Liver (tissue), 9 donors: ENCODE results near the gene TMEM232. TPM values are rescaled to one million over a fixed set of nuclear protein-coding genes. Genes with fewer than 3 reads are reported as not detected.

ENCODE experiments used
- DNase-seq: peaks from one replicate; pipeline ENCODE4 v3.0.0-alpha.2; 2017; ENCODE audit warnings: low spot score
- H3K27ac ChIP-seq, 2 donors: one replicate each; pipeline ENCODE4 v1.7.0; 2013; ENCODE audit warnings: inconsistent platforms in 2 of 2, low read length in 2 of 2, control low read depth in 1 of 2, low read depth in 1 of 2, mild to moderate bottlenecking in 1 of 2
- H3K27me3 ChIP-seq, 4 donors: one replicate each; pipeline versions ENCODE4 v1.6.1 to v1.7.0; 2013; ENCODE audit warnings: low read length in 3 of 4, inconsistent platforms in 1 of 4, mild to moderate bottlenecking in 1 of 4, moderate library complexity in 1 of 4; ENCODE audit not compliant: control insufficient read depth in 4 of 4, insufficient read depth in 4 of 4
- H3K36me3 ChIP-seq, 4 donors: one replicate each; pipeline versions ENCODE4 v1.6.1 to v1.7.0; 2013; ENCODE audit warnings: low read length in 3 of 4, mild to moderate bottlenecking in 3 of 4, low read depth in 1 of 4, moderate library complexity in 1 of 4; ENCODE audit not compliant: control insufficient read depth in 4 of 4, insufficient read depth in 3 of 4
- H3K4me1 ChIP-seq, 4 donors: one replicate each; pipeline versions ENCODE4 v1.6.1 to v1.7.0; 2013; ENCODE audit warnings: low read length in 3 of 4, mild to moderate bottlenecking in 3 of 4, moderate library complexity in 1 of 4; ENCODE audit not compliant: control insufficient read depth in 4 of 4, insufficient read depth in 4 of 4
- H3K4me3 ChIP-seq, 3 donors: one replicate each; pipeline versions ENCODE4 v1.6.1 to v1.7.0; 2013; ENCODE audit warnings: low read length in 3 of 3, control low read depth in 1 of 3, low read depth in 1 of 3, mild to moderate bottlenecking in 1 of 3
- H3K9ac ChIP-seq, 2 donors: one replicate each; pipeline ENCODE4 v1.7.0; 2013; ENCODE audit warnings: low read length in 2 of 2, mild to moderate bottlenecking in 2 of 2, moderate library complexity in 2 of 2, control low read depth in 1 of 2, low read depth in 1 of 2
- H3K9me3 ChIP-seq, 4 donors: one replicate each; pipeline versions ENCODE4 v1.6.1 to v1.7.0; 2013; ENCODE audit warnings: low read length in 3 of 4; ENCODE audit not compliant: control insufficient read depth in 4 of 4
- EGR1 ChIP-seq, 2 donors: IDR thresholded peaks; 2 replicates each; pipeline ENCODE4 v1.6.1; 2016 to 2018; ENCODE audit warnings: antibody characterized with exemption in 2 of 2, low read depth in 2 of 2
- FOXA1 ChIP-seq: IDR thresholded peaks from 2 replicates; pipeline ENCODE4 v1.6.1; 2016; ENCODE audit warnings: antibody characterized with exemption
- FOXA2 ChIP-seq: IDR thresholded peaks from 2 replicates; pipeline ENCODE4 v1.6.1; 2016; ENCODE audit warnings: antibody characterized with exemption
- GABPA ChIP-seq, 2 donors: IDR thresholded peaks in 1 of 2; conservative IDR thresholded peaks in 1 of 2; 2 replicates each; pipeline ENCODE4 v1.6.1; 2016; ENCODE audit warnings: antibody characterized with exemption in 2 of 2, mild to moderate bottlenecking in 1 of 2, moderate library complexity in 1 of 2
- HNF4A ChIP-seq, 2 donors: conservative IDR thresholded peaks; 2 replicates each; pipeline ENCODE4 v1.6.1; 2016; ENCODE audit warnings: antibody characterized with exemption in 2 of 2, mild to moderate bottlenecking in 2 of 2
- HNF4G ChIP-seq: IDR thresholded peaks from 2 replicates; pipeline ENCODE4 v1.6.1; 2016; ENCODE audit warnings: antibody characterized with exemption
- JUND ChIP-seq, 2 donors: IDR thresholded peaks; 2 replicates each; pipeline ENCODE4 v1.6.1; 2016; ENCODE audit warnings: antibody characterized with exemption in 2 of 2
- NR2F2 ChIP-seq: IDR thresholded peaks from 2 replicates; pipeline ENCODE4 v1.6.1; 2016; ENCODE audit warnings: antibody characterized with exemption
- RAD21 ChIP-seq, 2 donors: IDR thresholded peaks; 2 replicates each; pipeline ENCODE4 v1.6.1; 2016; ENCODE audit warnings: antibody characterized with exemption in 2 of 2, mild to moderate bottlenecking in 2 of 2
- RXRA ChIP-seq, 2 donors: IDR thresholded peaks; 2 replicates each; pipeline ENCODE4 v1.6.1; 2017 to 2018; ENCODE audit warnings: antibody characterized with exemption in 2 of 2, mild to moderate bottlenecking in 1 of 2
- SP1 ChIP-seq: IDR thresholded peaks from 2 replicates; pipeline ENCODE4 v1.6.1; 2018; ENCODE audit warnings: antibody characterized with exemption, mild to moderate bottlenecking
- TAF1 ChIP-seq: conservative IDR thresholded peaks from 2 replicates; pipeline ENCODE4 v1.6.1; 2016; ENCODE audit warnings: antibody characterized with exemption, mild to moderate bottlenecking
- YY1 ChIP-seq: IDR thresholded peaks from 2 replicates; pipeline ENCODE4 v1.6.1; 2016; ENCODE audit warnings: antibody characterized with exemption, mild to moderate bottlenecking
- WGBS: extraction: QIAGEN DNeasy Blood & Tissue Kit; methylation state at CpG from one replicate; pipeline ENCODE4 v1.1.7; 2013; 5-methylcytosine and 5-hydroxymethylcytosine counted together
- polyA plus RNA-seq, 2 donors: library from polyadenylated mRNA; stranded (reverse) in 1 of 2; unstranded in 1 of 2; fragments of 200-250 nt in 1 of 2; fragments of >200 nt in 1 of 2; fragmentation: Nextera tagmentation in 1 of 2; extraction: Ambion mirVana in 1 of 2; gene quantifications; one replicate each; pipeline versions ENCODE4 v1.2.1 to v1.2.3, GENCODE V29; 2013 to 2015
- total RNA-seq, 2 donors: library from RNA; depleted of rRNA; stranded (reverse); fragments of >200 nt; gene quantifications; one replicate each; pipeline ENCODE4 v1.2.3, GENCODE V29; 2014
- TF ChIP-seq, protein P1 (sequence below): IDR thresholded peaks from 2 replicates; pipeline ENCODE4 v1.6.1; 2016; ENCODE audit warnings: antibody characterized with exemption
- TF ChIP-seq, protein P2 (sequence below): IDR thresholded peaks from 2 replicates; pipeline ENCODE4 v1.6.1; 2016; ENCODE audit warnings: antibody characterized with exemption
- TF ChIP-seq, protein P3 (sequence below): fragments of 150-350 bp; IDR thresholded peaks from 2 replicates; pipeline ENCODE4 v1.5.1; 2017; ENCODE audit warnings: improper control_type of control experiment, low read depth, low read length; ENCODE audit not compliant: missing input control
- TF ChIP-seq, protein P4 (sequence below): IDR thresholded peaks from 2 replicates; pipeline ENCODE4 v1.6.1; 2016; ENCODE audit warnings: antibody characterized with exemption
- TF ChIP-seq, protein P5 (sequence below): IDR thresholded peaks from 2 replicates; pipeline ENCODE4 v1.6.1; 2016; ENCODE audit warnings: antibody characterized with exemption, mild to moderate bottlenecking
- donor health status: healthy.
- donor health status: healthy.
- donor health status: healthy.
- donor health status: healthy.
- donor health status: healthy.

TMEM232 gene
- total and polyA plus RNA-seq, 4 donors, result 0.39 to 2.5 (median 1.0) TPM

DNA sequence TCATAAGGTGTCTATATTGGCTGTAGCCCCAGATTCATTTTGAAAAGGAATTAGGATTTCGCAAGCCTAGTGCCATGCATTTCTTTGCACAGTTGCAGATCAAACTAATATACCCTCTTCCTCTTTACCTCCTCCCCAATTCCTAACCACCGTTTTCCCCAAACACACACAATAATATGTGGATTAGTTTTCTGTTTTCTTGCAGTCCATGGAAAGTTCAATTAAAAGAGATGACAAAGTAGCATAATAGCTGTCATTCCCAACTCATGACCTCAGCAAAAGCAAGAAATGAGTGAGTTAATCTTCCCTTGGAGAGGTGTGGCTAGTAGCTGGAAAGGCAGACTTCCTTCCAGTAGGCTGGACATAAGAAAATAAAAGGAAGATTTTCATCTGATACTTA is 349.1 kb downstream of the TMEM232 start:
- Histone ChIP-seq H3K4me1 (no peaks in the 10 kb centered on the region), H3K4me3 (no peak overlapping the region), H3K27me3 (no peaks in the 10 kb centered on the region), H3K9me3 (no peaks in the 10 kb centered on the region), H3K27ac (no peak overlapping the region), H3K36me3 (no peaks in the 10 kb centered on the region), H3K9ac (no peak overlapping the region)
- DNase-seq, result no peak
- 74% methylated on average over 2 of the region's 2 CpGs for WGBS
- TF ChIP-seq FOXA1 (no peak), GABPA (IDR thresholded peaks at IDR 0.05 in 1 of 2, conservative IDR thresholded peaks at IDR 0.05 in 1 of 2) (no peak), YY1 (no peak)
- TF ChIP-seq, protein P1, sequence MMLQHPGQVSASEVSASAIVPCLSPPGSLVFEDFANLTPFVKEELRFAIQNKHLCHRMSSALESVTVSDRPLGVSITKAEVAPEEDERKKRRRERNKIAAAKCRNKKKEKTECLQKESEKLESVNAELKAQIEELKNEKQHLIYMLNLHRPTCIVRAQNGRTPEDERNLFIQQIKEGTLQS, result no peak

DNA sequence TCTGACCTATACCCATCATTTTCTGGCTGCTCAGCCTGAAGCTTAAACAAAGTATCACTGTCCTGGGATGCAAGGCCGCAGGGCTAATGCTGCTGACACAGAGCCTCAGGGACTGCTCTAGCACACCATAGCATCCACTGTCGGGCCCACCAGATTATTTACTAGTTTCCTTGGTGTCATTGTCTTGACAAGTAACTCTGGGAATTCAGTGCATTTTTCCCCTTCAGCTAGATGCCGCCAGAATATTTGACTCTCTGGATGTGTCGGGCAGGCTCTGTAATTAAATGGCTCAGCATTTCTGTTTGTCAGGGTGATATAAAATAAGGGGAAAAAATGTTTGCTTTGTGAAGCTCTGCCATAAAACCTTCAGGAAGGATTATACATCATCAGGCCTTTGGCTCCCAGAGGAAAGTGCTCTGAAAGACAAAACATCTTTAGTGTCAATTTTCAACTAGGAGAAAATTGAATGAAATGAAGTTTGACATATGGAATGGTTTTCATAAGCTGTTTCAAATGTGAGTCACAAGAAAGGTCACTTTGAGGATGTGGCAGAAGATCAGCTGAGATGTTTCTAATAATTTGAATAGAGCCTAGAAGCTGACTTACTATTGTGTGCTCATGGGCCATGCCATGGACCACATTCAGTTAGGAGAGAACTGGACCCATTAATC is 350.1 kb downstream of the TMEM232 start:
- no peak for DNase-seq
- no peaks in the 10 kb centered on the region for H3K9me3 ChIP-seq
- H3K27ac ChIP-seq, result no peak overlapping the region
- H3K4me1 ChIP-seq, result no peaks in the 10 kb centered on the region
- H3K36me3 ChIP-seq, result no peaks in the 10 kb centered on the region
- WGBS, result 84% methylated on average over 4 of the region's 4 CpGs
- H3K27me3 ChIP-seq, result no peaks in the 10 kb centered on the region
- TF ChIP-seq FOXA1 (no peak), NR2F2 (no peak), GABPA (IDR thresholded peaks at IDR 0.05 in 1 of 2, conservative IDR thresholded peaks at IDR 0.05 in 1 of 2) (no peak), FOXA2 (no peak), SP1 (no peak), RXRA (IDR thresholded peaks at IDR 0.05) (no peak), EGR1 (IDR thresholded peaks at IDR 0.05; ENCODE audit: low read depth in 2 of 2) (no peak), TAF1 (no peak), RAD21 (IDR thresholded peaks at IDR 0.05) (no peak), HNF4G (no peak), JUND (IDR thresholded peaks at IDR 0.05) (no peak), HNF4A (conservative IDR thresholded peaks at IDR 0.05) (no peak), YY1 (no peak)
- TF ChIP-seq, protein P1, result no peak
- TF ChIP-seq, protein P2, sequence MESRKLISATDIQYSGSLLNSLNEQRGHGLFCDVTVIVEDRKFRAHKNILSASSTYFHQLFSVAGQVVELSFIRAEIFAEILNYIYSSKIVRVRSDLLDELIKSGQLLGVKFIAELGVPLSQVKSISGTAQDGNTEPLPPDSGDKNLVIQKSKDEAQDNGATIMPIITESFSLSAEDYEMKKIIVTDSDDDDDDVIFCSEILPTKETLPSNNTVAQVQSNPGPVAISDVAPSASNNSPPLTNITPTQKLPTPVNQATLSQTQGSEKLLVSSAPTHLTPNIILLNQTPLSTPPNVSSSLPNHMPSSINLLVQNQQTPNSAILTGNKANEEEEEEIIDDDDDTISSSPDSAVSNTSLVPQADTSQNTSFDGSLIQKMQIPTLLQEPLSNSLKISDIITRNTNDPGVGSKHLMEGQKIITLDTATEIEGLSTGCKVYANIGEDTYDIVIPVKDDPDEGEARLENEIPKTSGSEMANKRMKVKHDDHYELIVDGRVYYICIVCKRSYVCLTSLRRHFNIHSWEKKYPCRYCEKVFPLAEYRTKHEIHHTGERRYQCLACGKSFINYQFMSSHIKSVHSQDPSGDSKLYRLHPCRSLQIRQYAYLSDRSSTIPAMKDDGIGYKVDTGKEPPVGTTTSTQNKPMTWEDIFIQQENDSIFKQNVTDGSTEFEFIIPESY, result no peak
- TF ChIP-seq, protein P3, sequence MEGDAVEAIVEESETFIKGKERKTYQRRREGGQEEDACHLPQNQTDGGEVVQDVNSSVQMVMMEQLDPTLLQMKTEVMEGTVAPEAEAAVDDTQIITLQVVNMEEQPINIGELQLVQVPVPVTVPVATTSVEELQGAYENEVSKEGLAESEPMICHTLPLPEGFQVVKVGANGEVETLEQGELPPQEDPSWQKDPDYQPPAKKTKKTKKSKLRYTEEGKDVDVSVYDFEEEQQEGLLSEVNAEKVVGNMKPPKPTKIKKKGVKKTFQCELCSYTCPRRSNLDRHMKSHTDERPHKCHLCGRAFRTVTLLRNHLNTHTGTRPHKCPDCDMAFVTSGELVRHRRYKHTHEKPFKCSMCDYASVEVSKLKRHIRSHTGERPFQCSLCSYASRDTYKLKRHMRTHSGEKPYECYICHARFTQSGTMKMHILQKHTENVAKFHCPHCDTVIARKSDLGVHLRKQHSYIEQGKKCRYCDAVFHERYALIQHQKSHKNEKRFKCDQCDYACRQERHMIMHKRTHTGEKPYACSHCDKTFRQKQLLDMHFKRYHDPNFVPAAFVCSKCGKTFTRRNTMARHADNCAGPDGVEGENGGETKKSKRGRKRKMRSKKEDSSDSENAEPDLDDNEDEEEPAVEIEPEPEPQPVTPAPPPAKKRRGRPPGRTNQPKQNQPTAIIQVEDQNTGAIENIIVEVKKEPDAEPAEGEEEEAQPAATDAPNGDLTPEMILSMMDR, result no peak
- TF ChIP-seq, protein P4, sequence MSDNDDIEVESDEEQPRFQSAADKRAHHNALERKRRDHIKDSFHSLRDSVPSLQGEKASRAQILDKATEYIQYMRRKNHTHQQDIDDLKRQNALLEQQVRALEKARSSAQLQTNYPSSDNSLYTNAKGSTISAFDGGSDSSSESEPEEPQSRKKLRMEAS, result no peak
- TF ChIP-seq, protein P5, sequence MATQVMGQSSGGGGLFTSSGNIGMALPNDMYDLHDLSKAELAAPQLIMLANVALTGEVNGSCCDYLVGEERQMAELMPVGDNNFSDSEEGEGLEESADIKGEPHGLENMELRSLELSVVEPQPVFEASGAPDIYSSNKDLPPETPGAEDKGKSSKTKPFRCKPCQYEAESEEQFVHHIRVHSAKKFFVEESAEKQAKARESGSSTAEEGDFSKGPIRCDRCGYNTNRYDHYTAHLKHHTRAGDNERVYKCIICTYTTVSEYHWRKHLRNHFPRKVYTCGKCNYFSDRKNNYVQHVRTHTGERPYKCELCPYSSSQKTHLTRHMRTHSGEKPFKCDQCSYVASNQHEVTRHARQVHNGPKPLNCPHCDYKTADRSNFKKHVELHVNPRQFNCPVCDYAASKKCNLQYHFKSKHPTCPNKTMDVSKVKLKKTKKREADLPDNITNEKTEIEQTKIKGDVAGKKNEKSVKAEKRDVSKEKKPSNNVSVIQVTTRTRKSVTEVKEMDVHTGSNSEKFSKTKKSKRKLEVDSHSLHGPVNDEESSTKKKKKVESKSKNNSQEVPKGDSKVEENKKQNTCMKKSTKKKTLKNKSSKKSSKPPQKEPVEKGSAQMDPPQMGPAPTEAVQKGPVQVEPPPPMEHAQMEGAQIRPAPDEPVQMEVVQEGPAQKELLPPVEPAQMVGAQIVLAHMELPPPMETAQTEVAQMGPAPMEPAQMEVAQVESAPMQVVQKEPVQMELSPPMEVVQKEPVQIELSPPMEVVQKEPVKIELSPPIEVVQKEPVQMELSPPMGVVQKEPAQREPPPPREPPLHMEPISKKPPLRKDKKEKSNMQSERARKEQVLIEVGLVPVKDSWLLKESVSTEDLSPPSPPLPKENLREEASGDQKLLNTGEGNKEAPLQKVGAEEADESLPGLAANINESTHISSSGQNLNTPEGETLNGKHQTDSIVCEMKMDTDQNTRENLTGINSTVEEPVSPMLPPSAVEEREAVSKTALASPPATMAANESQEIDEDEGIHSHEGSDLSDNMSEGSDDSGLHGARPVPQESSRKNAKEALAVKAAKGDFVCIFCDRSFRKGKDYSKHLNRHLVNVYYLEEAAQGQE, result no peak
- no peak overlapping the region for H3K4me3 ChIP-seq
- no peak overlapping the region for H3K9ac ChIP-seq
